GM12873 (cell line): ENCODE measurements around the gene UGT2B17.

ENCODE experiments used
- CTCF ChIP-seq: IDR thresholded peaks from 2 replicates; pipeline ENCODE4 v1.5.1; 2012; ENCODE audit warnings: low read depth, mild to moderate bottlenecking, moderate library complexity, low read length, control low read depth; ENCODE audit not compliant: insufficient read depth; ENCODE audit errors: missing control alignments

Gene UGT2B17

GRCh38 chr4:68520985-68521384, 55.1 kb downstream of the UGT2B17 start:
- TF ChIP-seq CTCF: no peak

- no peak for TF ChIP-seq CTCF
Measured at GRCh38 chr4:68518889-68519288, 57.2 kb downstream of the UGT2B17 start.

- TF ChIP-seq CTCF: no peak
Measured at GRCh38 chr4:68499021-68499420, 77.1 kb downstream of the UGT2B17 start.

GRCh38 chr4:68498413-68499007, 77.6 kb downstream of the UGT2B17 start:
- TF ChIP-seq CTCF: peak; percentile 77

GRCh38 chr4:68494688-68495087, 81.4 kb downstream of the UGT2B17 start:
- TF ChIP-seq CTCF: no peak

- no peak for TF ChIP-seq CTCF
Measured at GRCh38 chr4:68490826-68491457, 85.2 kb downstream of the UGT2B17 start.

GRCh38 chr4:68489338-68489737, 86.8 kb downstream of the UGT2B17 start:
- TF ChIP-seq CTCF: no peak
